Mammary microvascular endothelial cell (primary cell): Measurements from ENCODE around the gene ASB14. TPM values are rescaled to one million over a fixed set of nuclear protein-coding genes. Genes with fewer than 3 reads are reported as not detected.

ENCODE experiments used
- total RNA-seq: library from RNA; depleted of rRNA; stranded (reverse); fragments of >200 nt; gene quantifications from 2 replicates; pipeline ENCODE4 v1.2.3, GENCODE V29; 2015

Gene ASB14
- total RNA-seq = not detected in 2 replicates

DNA sequence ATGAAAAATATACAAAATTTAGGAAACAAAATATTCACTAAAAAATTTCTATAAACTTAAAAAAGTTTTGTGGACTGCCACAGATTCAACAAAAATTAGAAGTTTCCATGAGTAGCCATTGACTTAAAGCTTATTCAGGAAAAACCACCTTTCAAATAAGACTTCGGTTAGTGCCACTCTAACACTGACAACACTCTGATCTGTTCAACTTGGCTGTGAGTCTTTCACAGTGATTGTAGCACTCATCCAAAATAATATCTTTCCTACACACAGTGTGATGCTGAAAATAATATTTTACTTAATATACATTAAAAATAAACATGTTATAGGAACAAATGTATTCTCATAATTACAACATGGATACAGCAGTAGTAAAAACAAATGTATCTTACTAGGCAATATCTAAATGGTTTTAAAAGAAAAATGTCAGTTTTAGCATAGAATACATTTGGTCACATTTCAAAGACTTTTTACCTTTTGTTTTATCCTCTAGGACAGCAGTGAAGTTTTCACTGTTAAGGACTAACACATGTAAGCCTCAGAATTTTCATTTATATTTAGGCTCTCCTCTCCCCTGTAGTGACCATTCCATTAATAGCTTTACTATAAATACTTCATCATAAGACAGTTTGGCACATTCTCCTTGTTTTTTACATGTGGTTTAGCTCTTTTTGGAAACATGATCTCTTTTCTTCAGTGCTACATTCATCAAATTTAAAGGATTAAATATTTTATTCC lies at the start of gene ASB14:
Gene ASB14, minus strand, starts transcription at position 527 of the 738 bp plus-strand sequence. CDS start 652 bp downstream, outside the sequence.

DNA sequence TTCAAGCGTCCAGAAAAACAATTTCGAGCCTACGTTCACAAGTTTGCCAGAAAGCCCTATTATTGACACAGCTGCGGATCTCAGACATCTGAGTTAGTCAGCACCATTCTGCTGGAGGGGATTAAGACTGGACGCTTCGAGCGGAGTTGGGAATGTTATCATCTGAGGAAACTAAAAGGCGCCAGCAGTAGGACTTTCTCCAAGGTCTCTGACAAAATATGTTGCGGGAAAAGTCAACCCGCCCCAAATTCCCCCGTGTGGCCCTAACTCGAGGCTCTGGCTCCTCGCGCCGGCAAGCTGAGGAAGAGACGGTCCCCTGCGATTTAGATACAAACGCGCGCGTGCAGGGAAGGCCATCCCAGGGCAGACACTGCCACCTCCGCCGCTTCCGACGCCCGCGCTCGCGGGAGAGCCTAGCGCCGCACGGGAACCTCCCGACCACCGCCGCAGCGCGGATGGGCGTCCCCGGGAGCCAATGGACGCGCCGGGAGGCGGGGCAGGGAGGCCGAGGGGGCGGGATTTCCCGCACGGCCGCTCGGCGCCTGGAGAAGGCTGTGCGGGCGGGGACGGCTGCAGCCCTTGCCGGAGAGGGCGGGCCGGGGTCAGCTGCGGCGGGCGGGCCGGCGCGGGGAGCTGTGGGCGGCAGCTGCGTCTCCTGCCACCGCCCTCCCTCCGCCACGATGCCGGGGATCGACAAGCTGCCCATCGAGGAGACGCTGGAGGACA lies 65.1 kb downstream of the ASB14 start, which contains the start of gene APPL1:
Gene APPL1, plus strand, starts transcription at position 526 of the 726 bp plus-strand sequence. Its CDS starts 155 bp downstream, at position 681.

Other genes starting within 250 kb of the ASB14 start
- 0.13 and 0.15 TPM in 2 replicates for gene SPATA12, start 232.0 kb downstream of the ASB14 start, total RNA-seq
- gene IL17RD, start 127.3 kb downstream of the ASB14 start, total RNA-seq = 0.20 and 1.8 TPM in 2 replicates
- gene HESX1, start 92.7 kb downstream of the ASB14 start, total RNA-seq = 0.94 TPM in 1 of 2 replicates, not detected in the other
- 27.8 and 29.1 TPM in 2 replicates for gene APPL1, start 65.0 kb downstream of the ASB14 start, total RNA-seq